ENCODE results near the gene BIN1.

BIN1 gene

DNA sequence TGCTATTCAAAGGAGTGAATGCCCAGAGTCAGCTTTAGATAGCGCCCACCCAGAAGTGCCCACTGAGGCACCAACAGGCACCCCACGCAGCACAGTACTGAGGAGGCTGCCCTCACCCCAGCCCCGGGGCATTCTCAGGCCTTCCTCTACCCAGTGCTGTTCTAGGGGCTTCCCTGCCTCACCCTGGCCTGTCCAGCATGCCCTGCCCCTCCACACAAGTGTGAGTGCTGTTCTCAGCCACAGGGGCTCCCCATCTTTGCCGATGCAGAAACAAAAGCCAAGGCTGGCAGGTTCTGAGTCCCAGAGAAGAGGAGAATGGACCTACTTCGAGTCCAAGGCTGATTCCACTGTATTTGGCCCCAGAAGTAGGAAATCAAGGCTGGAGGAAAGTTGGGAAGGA, 15.8 kb downstream of the BIN1 start:
- no peak for DNase-seq

DNA sequence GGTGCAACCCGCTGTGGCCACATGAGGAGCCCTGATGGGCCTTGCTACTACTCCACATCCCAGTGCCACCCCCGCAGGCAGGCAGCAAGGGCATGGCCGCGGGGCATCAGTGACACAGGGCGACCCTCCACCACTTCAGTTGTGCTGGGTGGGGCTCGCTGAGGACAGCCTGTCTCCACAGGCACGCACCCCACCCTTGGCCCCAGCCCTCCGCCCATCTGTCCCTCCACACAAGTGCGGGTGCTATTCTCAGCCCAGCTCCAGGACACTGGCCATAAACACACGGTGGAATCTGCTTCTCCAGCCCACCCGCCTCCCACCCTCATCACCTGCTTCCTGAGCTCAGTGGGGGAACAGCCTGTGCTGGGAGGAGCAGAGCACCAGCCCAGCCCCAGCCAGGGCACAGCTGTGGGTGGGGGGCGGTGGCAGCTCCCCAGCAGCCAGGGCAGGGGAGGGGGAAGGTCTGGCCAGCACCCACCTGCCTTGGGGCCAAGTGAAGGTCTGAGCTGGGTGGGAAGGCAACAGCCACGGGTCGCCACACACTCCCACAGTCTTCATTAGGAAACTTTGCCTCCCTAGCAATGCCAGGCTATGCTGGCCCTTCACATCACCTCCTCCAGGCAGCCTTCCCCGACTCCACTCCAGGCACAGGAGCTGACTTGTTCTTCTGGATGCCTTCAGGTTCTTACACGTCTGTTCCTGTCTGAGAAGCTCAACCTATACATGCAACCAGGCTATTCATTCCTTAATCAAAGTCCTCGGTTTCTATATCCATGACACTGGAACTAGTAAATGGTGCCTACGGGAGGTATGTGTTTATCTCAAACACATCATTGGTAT, 16.5 kb downstream of the BIN1 start:
- no peak for DNase-seq

DNA sequence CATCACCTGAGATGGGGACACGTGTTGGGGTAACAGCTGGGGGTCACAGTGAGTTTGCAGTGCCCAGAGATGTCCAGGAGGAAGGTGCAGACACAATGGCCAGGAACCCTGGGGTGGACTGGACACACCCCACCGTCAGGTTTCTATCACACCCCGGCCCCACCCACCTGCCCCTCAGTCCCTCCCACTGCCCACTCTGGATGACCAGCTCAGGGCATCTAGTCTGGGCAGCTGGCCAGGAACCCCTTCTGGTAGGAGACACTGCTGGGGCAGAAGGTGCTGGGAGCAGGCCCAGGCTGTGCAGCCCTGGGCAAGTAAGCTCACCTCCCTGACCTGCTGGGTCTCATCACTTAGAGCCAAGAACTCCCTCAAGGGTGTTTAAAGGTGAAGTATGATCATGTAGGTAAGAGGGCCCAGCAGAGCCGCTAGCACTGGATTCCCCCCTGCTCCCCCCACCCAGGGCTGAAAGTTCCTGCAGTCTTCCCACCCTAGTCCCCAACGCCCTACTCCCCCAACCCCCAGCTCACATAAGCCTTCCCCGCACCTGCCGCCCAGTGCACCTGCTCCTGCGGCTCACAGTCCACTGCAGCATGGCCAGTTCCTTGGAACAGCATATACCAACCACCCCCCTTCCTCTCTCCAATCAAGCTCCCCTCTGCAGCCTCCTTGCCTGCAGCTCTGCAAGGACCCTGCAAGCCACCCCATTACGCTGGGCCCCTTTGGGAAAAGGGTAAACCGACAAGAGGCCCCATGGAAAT, 17.3 kb downstream of the BIN1 start:
- no peak for DNase-seq

DNA sequence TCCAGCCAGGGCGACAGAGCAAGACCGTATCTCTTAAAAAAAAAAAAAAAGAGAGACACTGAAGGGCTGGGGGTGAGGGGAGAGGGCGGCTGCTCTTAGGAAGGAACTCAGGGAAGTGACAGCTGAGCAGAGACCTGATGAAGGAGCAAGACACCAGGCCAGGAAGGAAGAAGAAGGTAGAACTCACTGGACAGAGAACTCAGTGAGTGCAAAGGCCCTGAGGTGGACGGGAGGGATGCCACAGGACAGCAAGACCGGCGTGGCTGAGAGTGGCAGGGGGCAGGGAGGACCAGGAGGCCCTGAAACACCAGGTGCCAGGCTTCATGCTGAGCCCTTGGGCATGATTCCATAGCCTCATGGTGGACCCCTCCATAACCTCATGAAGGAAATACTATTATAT, 18.2 kb downstream of the BIN1 start:
- no peak for DNase-seq

DNA sequence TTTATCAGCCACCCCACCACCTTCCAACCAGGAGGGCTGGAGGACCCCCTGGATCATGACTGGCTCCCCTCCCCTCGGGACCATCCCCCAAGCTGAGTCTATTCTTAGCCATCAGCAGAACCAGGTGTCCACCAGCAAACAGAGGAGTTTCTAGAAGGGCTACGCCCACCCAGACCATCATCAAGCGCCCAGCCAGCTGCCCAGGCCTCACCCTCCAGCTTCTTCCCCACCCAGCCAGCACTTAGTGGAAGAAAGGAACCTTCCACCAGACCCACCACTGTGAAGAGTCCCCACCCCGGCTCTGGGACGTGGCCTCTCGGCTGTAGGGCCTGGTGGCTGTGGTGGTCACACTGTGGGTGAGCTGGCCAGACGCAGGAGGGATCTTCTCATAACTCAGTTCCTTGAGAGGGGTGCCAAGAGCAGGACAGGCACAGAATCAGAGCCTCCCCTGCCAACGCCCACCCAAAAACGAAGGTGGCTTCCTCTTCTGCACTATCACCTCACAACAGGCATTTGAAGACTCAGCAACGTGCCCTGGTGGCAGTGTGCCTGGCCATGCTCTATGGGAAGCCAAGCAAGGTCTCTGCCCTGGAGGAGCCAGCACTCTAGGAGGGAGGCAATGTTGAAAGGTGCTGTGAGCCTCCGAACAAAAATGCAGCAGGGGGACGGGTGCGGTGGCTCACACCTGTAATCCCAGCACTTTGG, 19.0 kb downstream of the BIN1 start:
- no peak for DNase-seq

DNA sequence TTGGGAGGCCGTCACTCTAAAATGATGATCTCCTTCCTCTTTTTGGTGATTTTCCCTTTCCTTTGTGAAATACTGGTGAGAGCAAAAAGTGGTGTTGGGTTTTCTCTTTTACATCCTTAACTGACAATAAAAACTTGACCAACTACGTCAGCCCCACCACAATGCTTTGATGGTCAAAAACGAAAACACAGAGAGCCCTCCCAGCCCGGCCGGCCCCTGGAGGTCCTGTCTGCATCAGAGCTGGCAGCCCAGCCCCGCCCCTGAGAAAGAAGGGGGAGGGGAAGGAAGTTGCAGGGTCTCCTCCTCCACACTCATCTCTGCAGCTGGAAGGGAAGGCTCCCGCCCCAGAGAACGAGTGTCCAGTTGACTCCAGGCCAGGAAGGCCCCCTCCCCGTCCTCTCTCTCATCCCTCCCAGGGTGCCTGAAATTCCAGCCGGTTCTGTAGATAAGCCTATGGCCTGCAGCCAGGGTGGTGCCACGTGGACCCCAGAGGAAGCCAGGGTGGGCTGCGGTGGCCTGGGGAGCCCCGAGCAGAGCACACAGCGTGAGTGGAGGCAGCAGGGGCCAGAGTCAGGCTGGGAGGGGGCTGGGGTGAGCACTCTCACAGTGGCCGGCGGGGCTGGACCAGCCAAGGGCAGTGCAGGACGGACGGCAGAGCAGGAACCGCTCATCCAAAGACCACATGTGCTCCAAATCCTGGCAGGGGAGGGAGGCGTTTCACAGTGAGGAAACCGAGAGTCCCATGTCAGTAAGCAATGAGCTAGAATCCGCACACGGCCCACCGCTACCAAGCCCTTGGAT, 19.8 kb downstream of the BIN1 start:
- DNase-seq: peak in 11 of 56 donors; percentile 23 to 58 (median 39)

DNA sequence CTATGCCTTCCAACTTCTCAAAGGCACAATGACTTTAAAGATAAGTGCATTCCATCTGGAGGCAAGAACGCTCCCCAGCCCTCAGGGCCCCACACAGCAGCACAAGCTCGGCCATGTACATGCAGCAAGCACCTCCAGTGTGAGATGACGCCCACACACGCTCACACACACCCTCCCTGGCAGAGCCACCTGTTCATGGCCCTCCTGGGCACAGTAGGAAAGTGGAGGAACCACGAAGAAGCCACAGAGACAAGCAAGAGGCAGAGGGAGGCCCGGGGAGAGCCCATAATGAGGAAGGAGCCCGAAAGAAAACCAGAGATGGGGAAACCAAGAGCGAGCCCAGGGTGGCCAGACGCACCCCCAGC, 21.7 kb downstream of the BIN1 start:
- DNase-seq: no peak

DNA sequence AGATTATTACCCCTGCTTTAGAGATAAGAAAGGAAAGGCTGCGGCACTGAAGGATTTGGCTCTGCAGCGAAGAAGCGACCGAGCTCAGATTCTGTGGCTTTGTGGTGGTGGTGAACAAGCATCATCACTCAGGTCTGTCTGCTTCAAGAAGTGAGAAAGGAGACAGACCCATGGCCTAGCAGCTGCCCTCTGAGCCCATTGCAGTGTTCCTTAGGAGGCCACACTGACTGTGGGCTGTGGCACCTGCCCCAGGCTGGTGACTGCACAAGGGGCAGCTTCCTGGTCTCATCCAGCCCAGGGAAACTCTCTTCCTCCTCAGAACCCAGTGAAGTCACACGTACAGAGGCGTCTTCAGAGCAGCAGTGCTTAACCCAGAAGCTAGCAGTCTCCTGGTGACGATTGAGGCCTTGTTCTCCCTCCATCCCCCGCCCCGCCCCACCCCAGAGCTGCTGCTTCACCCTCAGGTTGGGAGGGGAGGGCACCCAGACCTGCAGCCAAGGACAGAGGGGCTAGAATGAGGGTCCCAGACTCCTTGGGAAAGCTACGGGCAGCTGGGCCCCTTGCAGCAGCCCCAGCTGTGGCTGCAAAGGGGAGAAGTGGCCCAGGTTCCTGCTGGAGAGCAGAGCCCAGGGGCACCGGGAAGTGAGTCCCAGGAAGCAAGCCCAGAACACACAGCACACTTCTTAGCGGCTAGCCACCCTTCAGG, 22.2 kb downstream of the BIN1 start:
- DNase-seq: peak in 4 of 56 donors; percentile 25 to 41 (median 32)

DNA sequence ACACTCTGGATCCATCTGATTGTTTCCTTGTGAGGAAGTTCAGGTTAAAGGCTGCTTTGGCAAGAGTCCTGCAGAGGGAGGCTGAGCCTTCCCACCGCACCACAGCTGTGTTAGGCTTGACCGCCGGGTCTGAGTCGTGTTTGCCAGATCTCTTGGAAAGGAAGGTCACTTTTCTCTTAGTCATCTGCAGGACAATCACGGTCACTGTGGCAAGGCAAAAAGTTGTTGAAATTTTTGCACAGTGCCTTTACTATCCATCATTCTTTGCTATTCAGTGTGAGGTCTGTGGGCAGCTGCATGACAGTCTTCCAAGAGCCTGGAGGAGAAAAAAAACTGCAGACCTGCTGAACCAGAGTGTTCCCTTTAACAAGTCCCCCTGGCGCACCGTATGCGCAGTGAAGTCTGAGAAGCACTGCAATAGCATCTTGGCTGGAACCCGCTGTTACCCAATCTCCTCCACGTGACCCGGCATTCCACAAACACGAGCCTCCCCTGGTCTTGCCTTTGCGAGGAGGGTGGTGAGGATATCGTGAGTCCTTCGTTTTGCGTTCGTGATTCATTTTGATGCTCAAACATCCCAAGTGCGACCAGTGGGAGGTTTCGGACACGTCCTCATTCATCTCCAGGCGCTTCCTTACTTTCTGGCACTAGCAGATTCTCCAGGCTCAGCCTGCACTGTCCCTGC, 23.0 kb downstream of the BIN1 start:
- DNase-seq: peak in 32 of 56 donors; percentile 5 to 69 (median 38)

DNA sequence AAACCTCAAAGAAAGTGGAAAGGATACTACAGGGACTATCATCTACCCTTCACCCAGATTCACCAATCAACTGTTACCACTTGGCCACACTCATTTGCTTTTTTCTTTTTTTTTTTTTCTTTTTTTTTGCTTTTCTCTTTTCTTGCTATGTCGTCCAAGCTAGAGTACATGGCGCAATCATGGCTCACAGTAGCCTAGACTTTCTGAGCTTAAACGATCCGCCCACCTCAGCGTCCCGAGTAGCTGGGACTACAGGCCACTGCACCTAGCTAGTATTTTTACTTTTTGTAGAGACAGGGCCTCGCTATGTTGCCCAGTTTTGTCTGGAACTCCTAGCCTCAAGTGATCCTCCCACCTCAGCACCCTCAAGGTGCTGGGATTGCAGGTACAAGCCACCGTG, 24.0 kb downstream of the BIN1 start:
- no peak for DNase-seq

DNA sequence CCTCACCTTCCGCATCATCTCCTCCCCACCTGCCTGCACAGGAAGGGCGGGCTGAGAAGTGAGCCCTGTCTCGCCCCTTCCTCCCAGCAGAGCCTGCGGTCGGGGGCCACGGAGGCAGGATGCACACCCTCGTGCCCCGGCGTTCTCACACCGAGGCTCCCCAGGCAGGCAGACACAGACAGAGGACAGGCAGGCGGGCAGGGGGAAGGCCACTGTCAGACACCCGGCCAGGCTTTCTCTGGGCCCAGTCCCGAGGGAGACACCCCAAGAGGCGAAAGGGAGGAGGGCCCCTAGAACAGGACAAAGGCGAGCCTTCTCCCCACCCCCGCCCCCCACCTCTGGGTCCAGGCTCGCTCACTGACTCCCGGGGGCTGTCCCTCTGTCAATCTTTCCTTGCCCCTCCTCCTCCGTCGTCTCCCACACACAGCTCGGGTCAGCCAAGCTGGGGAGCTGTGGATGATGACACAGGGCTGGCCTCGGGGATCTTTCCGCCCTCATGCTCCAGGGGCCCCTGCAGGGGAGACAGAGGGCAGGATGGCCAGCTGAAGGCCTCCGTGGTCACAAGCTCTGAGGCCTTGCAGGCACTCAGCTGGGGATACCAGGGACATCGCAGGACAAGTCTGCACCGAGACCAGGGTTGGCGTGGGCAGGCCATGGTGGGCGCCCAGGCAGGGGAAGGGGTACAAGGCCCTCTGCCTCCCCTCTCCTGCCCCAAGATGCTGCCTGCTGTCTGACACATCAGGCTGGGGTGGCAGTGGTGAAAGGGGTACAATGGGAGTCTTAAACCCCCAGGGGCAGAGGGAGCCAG, 24.9 kb downstream of the BIN1 start:
- DNase-seq: peak in 50 of 56 donors; percentile 33 to 89 (median 72)

DNA sequence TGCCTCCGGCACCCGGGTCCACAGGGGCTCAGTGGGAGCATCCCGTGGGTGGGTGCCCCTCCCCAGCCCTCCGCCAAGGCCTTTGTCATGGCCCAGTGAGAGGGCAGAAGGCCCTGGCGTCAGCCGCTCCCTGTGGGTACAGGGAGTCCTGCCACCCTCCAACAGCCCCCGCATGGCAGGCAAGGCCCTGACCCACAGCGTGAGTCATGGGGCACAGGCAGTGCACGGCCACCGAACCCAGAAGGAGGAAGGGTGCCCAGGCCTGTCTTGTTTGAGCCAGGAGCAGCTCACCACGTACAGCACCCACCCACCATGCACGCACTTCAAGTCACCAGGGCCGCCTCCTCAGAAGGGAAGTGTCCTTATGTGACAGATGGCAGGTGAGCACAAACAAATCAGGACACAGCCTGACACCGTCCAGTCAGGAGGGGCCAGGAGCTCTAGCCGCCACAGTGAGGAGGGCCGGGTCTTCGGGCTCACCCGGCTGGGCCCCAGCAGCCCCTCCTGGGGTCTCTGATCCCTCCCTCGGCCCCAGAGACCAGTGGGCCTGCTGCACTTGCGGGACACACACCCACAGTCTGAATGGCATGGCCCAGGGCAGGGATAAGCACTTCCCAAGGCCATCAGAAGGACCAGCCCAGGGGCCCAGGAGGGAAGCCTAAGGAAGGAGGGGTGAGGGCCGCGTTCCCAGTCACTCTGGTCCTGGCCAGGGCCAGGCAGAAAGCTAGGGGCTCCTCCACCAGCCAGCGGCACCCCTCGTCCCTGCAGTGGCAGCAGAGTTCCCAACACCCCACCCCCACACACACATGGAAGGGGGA, 25.8 kb downstream of the BIN1 start:
- DNase-seq: peak in 18 of 56 donors; percentile 30 to 88 (median 49)

DNA sequence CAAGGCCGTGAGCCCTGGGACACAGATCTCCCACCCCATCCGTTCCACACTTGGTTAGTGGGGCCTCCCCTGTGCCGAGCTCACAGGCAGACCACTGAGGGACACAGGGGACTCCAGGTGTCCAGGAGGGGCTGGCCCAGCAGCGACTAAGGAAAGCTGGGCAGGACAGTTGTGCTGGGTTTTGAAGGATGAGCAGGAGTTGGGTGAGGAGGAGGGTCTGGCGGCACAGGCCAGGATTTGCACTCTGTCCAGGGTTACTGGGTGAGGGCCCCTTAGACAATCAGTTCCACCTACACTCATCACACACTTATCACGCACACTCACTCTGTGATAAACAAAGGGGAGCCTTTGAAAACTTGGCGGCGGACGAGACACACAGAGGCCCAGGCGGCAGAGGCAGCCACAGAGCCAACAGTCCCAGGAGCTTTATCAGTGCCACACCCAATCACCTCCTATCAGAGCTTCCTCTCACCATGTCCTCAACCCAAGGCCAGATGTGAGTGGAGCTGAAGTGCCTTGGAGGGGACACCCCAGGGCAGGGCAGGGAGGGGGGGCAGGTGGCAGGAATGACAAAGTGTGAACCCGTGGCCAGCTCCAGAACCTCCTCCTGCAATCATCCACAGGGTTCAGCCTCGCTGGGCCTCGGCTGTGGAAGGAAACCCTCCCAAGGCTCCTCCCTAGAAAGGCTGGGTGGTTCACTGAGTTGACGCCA, 26.6 kb downstream of the BIN1 start:
- DNase-seq: no peak

DNA sequence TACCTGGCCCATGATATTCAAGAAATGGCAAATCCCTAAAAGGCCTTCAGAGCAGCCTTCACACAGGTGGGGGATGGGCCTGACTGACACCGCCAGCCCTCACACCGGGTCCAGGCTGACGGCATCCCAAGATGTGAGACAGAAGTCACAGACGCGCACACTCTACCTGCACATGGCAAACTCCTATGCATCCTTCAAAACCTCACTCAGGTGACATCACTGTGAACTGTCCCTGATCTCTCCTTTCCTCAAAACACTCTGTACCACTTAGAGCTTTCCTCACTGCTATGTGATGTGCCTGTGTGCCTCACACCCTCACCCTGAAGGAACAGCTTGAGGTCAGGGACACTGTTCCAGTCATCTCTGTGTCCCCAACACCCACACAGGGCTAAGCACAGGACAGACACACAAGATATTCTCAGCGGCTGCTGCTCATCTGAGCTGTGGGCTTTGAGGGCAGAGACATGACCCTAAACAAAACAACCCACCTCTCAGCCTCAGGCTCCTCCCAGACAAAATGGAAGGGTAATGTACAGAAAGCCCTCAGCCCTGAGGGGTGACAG, 27.5 kb downstream of the BIN1 start:
- DNase-seq: no peak

DNA sequence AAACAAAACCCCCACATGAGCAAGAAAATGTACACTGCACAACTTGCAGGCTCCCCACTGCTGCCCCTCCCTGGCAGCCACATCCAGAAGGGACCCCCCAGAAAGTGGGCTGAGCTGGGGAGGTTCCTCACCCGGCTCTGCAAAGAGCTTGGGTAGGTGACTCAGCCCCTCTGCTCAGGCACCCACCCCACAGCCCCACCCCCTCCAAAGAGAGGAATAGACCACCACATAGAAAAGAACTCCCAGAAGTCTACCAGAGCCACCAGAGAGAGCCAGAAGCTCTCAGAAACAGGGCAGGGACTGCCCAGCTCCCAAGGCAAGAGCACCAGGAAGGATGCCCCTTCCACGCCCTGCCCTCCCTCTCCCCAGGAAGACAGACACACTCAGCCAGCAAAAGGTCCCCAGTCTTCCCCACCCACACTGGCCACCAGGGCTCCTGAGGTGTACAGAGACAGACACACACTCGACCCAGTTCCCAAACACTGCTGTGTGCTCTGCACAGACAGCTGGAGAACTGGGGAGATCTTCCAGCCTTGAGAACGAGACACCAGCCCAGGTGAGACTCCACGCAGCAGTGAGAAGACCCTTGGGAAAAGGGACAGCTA, 28.2 kb downstream of the BIN1 start:
- no peak for DNase-seq

DNA sequence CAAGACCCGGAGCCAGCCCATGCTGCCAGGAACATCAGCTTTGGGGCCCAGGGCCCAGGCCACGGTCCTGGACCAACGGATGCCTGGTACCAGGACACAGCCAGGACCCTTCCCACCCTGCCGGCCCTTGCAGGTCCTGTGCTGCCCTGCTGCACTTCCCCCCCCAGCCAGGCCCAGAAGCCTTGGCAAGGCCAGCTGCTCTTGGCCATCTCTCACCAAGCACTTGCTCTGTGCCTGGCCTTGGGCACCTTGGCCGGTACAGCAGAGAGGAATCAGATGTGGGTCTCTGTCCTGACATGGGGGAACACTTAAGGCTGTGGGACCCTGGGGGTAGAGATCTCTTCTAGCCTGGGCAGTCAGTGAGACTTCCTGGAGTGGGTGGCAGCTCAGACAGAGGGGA, 28.9 kb downstream of the BIN1 start:
- DNase-seq: no peak

DNA sequence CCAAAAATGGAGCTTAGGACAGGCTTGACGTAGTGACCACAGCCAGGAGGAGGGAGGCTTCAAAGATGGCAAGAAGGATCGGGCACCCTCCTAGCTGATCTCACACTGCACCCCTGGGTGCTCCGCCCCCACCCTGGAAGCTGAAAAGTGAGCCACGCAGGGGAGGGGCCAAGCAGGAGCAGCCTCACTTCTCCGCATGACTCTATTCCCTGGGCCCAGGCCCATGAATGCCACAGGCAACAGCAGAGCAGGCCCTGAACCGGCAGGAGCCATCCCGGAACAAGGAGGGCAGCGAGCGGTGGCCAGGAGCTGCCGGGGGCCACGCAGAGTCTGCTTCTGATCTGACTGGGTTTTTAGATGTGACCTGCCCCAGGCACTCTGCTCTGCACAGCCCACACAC, 30.0 kb downstream of the BIN1 start:
- DNase-seq: peak in 17 of 56 donors; percentile 18 to 62 (median 38)

Measured in nucleus accumbens (tissue), 56 donors.